Measurements from ENCODE around the gene CAMK2D.

DNA sequence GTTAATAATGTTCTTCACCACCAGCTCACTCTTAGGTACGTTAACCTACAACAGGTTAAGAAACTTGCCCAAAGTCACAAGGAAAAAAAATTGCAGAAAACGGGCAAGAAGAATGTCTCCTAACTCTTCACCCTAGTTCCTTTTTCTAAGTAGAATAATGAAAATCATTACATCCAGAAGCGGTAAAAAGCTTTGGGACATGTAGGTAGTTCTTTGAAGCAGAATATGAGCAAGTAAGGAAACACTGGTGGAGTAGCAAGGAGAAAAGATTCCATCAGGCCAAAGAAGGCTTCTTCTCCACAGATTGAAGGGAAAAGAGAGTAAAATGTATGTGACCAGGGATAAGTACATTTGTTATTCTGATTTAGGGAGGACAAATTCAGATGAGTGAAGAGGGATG lies 4.1 kb downstream of the CAMK2D start:
- TF ChIP-seq CTCF (IDR thresholded peaks at IDR 0.05) (no peak), EP300 (IDR thresholded peaks at IDR 0.05) (no peak), POLR2AphosphoS5 (IDR thresholded peaks at IDR 0.05) (no peak), POLR2A (IDR thresholded peaks at IDR 0.05; ENCODE audit: low read depth) (no peak)

All from esophagus muscularis mucosa (tissue), 4 donors.